Activated CD8-positive, alpha-beta memory T cell treated with anti-CD3 and anti-CD28 coated beads for 36 hours (primary cell): ENCODE results near the gene NUP93. TPM values are rescaled to one million over a fixed set of nuclear protein-coding genes. Genes with fewer than 3 reads are reported as not detected.
"Not testable (repeated sequence)": the region's sequence is repeated elsewhere in the genome, so short reads cannot be mapped to it uniquely, and the experiment has no call there.

Experiments used
- CTCF ChIA-PET: fragments of 350-600 bp; sonication (Branson Sonifier 250); formaldehyde crosslinking; loops from one replicate; lab custom pipeline; 2021; ENCODE audit warnings: antibody characterized with exemption; lab: Charles Lee
- POLR2A ChIA-PET: fragments of 350-600 bp; sonication (Branson Sonifier 250); formaldehyde crosslinking; loops from one replicate; lab custom pipeline; 2021; ENCODE audit warnings: antibody characterized with exemption; lab: Charles Lee
- total RNA-seq, 2 experiments: library from RNA; stranded (reverse); gene quantifications; one replicate each; pipeline ENCODE4 v1.2.3, GENCODE V29; 2021

Gene NUP93
- total RNA-seq, 2 experiments from 2014 or later, result 160 to 165 TPM

DNA sequence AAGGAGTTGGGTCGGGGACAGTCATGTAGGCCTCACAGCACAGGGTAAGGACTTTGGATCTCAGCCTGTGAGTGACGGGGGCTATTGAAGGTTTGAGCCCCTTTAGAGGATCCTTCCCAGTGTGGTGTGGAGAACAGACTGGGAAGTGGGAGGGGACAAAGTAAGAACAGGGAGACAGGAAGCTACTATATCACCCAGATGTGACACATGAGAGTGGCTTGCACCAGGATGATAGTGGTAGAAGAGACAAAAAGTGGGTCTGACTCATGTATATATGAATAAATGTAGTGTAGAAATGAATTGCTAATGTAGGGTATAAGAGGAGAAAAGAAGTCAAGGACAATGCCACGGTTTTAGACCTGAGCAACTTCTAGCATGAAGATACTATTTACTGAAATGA is 4.5 kb downstream of the NUP93 start:
- ChIA-PET CTCF (no interaction called here), POLR2A (no interaction called here)

DNA sequence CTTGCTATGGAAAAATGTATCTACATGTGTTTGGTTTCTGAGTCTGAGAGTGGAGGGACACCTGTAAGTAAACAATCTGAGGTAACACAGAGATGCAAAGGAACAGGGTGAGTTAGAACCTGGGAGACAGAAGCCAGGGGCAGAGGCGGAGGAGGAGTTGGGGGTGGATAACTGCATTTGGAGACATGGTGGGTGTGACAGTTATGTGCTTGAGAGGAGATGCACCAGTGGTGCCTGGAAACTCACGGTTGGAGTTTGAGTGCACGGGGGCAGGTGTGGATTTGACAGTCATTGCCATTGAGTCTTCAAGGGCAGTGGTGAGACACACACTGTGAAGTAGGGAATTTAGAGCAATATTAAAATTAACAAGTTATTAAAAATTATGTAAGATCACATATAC is 6.5 kb downstream of the NUP93 start:
- POLR2A ChIA-PET, result no interaction called here
- CTCF ChIA-PET, result interaction anchor here (1.0 kb wide), 1 partner anchor 139 kb away, joined by 3 read pairs; no protein-coding TSS in a partner anchor

DNA sequence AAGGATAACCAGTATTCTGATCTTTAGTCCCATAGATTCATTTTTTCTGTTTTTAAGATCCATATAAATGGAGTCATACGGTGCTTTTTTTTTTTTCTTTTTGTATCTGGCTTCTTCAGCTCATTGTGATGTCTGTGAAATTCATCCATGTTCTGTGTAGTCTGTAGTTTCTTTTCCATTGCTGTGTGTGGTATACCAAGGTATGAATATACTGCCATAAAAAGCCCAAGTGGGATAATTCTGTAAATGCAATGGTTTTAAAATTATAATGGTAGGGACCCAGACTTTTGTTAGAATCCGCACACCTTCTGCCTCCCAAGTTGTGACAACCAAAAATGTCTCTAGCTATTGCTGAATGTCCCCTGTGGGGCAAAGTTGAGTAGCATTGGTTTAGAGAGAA is 7.6 kb downstream of the NUP93 start:
- POLR2A ChIA-PET, result no interaction called here
- CTCF ChIA-PET, result interaction anchor here (0.6 to 1.0 kb wide), 2 partner anchors 121 to 140 kb away, joined by 3 read pairs; no protein-coding TSS in a partner anchor

DNA sequence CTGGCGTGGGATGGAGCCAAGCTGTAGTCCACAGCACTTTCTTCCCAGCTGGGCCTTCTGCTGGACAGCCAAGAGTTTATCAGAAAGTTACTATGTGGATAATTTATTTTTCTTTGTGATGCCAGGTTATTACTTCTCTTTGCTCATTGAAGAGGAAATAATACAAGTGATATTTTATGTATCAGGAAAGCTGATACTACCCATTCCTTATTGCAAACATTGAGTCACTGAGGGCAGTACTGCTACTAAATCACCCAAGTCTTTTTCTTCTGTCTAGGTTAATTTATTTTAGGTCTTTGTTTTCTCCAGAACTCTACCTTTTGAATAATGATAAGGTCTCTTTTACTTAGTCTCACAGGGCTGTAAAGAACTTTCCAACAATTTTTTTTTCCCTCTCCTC is 8.3 kb downstream of the NUP93 start:
- CTCF ChIA-PET, result no interaction called here
- POLR2A ChIA-PET, result no interaction called here

DNA sequence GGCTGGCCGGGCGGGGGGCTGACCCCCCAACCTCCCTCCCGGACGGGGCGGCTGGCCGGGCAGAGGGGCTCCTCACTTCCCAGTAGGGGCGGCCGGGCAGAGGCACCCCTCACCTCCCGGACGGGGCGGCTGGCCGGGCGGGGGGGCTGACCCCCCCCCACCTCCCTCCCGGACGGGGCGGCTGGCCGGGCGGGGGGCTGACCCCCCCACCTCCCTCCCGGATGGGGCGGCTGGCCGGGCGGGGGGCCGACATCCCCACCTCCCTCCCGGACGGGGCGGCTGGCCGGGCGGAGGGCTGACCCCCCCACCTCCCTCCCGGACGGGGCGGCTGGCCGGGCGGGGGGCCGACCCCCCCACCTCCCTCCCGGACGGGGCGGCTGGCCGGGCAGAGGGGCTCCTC is 9.4 kb downstream of the NUP93 start:
- CTCF ChIA-PET, POLR2A ChIA-PET: not testable (repeated sequence)

DNA sequence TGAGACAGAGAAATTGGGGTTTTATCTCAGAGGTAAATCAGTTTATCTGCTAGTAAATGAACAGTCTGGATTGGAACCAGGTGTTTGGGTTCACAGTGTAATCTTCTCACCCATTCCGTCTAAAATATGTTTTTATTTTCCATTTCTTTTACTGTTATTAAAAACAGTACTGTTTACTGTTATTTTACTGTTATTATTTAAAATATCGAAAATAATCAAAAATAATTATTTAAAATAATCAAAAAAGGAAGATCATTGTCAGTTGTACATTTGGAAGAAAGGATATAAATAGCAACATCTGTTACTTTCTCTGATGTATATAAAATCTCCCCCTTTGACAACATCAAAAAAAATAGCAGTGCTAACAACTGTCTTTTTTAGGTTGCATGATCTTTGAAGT is 11.5 kb downstream of the NUP93 start:
- ChIA-PET POLR2A (no interaction called here), CTCF (no interaction called here)

DNA sequence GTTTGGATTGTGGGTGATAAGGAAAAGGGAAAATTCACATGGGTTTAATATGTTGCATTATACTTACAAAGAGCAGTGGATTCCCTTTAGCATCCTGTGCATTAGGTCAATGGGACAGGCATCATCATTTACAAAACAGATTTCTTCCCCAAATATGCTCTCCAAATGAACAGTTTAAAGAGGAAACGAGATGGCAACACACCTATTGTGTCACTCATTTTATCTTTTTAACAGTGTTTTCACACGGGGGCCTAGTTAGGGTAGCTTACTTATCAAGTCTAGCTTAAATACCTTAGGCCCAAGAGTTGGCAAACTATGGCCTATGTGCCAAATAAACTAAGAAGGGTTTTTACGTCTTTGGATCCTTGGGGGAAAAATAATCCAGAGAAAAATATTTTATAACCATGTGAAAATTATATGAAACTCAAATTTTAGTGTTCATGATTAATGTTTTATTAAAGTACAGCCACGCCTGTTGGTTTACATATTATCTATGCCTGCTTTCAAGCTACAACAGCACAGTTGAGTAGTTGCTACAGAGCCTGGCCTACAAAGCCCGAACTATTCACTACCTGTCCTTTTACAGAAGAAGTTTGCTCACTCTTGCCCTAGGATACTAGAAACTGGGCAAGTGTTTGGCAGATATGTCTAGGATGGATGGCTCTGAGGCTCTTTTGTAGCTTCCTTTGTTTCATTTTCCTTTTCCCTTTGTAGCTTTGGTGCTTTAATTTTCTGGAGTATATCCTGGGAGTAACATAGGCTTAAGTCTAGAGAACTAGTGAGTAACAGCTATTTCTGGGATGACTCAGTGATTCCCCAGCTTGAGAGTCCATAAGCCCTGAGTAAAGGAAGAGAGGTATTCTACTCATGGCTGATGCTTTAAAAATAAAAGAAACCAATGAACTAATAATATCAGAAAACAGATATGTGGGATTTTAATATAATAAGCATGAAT is 12.4 kb downstream of the NUP93 start:
- ChIA-PET CTCF (no interaction called here), POLR2A (interaction anchor here (1.2 kb wide), 1 partner anchor 33 kb away, joined by 3 read pairs; no protein-coding TSS in a partner anchor)

DNA sequence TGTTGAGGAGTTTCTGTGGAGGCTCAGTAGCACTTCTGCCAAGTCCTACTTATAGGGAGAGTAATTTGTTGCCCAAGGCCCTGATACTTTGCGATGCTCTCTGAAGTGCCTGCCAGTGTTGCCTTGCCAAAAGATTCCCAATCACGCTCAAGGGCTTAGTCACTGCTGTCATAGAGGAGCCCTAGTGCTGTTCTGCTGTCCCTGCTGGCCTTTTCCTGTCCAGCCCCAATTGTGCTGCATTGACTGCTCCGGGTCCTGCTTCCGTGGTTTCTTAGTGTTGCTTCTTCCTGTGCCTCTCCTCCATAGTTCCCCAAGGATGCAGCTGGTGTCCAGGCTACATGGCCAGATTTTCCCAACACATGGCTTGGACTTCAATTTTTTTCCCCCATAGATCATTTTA is 13.9 kb downstream of the NUP93 start:
- ChIA-PET CTCF (interaction anchor here (0.6 kb wide), 1 partner anchor 221 kb away, joined by 3 read pairs; no protein-coding TSS in a partner anchor), POLR2A (no interaction called here)

DNA sequence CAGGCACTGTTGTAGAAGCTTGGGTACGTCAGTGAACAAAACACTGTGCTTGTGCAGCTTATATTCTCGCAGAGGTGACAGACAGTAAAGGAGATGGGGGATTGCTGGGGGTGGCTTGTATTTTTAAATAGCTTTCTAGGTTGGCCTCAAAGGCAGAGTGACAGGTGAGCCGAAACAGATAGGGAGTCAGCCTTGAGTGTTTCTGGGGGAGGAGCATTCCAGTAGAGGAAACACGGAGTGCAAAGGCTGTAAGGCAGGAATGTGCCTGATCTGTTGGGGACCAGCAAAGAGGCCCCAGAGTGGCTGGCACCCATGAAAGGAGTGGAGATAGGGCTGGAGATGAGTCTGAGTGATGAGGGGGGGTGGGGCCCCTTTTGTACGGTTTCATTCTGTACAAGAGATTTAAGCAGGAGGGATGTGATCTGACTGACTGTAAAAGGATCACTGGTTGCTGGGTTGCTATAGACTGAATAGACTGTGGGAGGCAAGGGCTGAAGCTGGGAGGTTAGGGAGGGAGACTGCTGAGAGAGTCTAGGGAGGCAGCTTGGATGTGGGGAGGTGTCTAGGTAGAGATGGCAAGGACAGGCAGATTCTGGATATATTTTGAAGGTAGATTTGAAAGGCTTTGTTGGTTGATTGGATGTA is 15.2 kb downstream of the NUP93 start:
- CTCF ChIA-PET, result no interaction called here
- POLR2A ChIA-PET, result no interaction called here

DNA sequence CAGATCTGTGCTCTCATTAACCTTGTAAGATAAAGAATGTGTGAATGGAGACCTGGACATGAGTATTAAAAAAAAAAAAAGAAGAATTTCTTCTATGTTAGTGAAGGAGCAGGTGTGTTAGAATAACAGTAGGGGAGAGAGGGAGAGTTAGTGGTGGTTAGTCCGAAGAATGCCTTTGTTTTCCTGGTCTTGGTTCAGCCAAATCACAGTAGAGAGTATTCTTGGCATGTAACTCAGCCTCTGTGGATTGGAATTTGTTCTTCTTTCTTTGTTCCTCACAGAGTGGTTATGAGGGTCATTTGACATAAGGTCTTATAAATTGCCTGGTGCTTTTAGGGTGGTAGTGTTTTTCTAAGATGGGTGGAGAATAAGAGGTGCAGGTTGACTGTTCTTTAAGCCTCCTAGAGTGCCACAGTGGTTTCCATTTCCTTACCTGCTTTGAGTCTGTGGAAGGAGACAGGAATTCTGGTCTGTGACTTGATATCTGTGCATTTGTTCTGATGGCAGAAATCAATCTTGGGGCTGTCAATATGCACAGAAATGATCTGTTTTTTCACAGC is 17.6 kb downstream of the NUP93 start:
- POLR2A ChIA-PET, result no interaction called here
- CTCF ChIA-PET, result no interaction called here

DNA sequence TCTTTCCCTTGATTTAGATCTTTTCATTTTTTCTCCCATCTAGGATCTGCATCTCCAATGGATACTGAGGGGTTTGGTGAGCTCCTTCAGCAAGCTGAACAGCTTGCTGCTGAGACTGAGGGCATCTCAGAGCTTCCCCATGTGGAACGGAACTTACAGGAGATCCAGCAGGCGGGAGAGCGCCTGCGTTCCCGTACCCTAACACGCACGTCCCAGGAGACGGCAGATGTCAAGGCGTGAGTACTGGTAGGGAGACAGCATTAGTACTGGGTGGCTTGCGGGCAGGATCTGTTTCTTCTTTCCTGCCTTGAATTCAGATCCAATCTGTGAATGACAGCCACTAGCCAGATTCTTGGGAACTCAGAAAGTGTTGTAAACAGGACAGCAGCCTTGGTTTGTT is 18.3 kb downstream of the NUP93 start:
- ChIA-PET CTCF (no interaction called here), POLR2A (no interaction called here)

DNA sequence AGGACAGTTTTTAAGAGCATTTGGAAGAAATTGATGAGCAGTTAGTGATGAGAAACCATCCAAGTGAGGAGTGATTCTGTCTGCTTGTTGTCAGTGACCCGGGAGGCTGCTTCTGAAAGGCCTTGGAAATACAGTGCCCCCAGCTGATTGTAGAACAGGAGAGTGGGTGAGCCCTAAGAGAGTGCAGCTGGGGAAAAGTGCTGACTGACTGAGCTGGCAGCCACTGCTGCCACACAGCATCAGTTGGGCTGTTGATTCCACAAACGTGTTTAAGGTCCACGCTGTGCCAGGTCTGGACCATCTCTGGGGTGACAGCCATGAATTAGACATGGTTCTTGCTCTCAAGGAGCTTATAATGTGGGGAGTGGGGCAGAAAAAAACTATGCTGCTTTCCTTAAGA is 18.9 kb downstream of the NUP93 start:
- POLR2A ChIA-PET, result no interaction called here
- CTCF ChIA-PET, result no interaction called here

DNA sequence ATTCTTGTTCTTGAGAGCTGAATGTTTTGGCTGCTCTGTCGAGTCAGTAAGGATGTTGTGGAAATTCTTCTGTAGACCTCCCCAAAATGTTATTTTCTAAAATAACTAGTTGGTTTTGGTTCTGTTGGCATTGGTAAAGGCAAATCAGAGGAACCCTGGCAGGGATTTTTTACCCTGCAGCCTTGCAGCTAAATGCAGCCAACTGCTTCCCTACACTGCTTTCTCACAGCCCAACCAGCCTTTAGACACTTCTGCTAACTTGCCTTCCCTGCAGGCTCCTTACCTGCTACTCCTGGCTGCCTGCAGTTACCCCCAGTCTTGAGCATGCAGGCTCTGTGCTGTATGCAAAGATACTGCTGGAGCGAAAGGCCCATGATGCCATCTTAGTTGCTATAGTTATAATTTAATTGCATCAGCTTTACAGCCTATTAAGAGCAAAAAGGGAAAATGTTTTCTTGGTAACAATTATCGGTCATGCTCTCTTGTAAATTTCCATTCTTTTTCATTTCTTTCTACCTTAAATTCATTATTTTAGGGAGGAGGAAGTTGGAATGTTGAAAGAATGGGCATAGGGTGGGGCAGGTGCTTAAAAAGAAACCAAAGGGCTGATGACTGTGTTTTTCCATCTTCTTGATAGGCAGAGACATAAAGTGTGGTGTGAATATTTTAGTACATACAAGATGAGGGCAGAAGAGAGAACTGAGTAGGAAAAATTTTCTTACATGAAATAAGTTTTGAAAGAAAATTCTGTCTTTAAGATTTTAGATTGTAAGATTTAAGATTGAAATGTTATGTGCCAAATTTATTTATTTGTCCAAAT is 20.0 kb downstream of the NUP93 start:
- CTCF ChIA-PET, result no interaction called here
- POLR2A ChIA-PET, result no interaction called here

DNA sequence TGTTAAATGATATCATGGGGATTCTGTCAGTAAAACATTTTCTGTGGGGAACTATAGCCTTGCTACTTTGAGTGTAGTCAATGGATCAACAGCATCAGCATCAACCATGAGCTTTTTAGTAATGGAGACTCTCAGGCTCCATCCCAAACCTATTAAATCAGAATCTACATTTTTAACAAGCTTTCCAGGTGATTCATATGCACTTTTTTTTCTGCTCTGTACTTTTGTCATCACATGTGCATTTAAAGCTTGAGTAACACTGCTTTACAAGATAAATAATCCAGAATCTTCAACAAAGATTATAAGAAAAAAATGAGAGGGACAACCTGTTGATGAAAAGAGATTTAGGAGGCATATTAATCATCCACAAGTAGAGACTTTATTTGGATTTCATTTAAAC is 23.5 kb downstream of the NUP93 start:
- POLR2A ChIA-PET, result no interaction called here
- CTCF ChIA-PET, result no interaction called here

DNA sequence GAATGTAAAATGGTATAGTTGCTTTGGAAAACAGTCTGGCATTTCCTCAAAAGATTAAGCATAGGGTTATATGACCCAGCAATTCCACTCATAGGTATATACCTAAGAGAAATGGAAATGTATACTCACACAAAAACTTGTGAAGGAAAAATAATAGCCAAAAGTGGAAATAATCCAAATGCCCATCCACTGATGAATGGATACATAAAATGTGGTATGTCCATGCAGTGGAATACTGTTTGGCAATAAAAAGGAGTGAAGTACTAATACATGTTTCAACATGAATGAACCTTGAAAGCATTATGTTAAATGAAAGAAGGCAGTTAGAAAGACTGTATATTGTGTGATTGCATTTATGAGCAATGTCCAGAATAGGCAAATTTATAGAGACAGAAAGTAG is 25.1 kb downstream of the NUP93 start:
- CTCF ChIA-PET, result no interaction called here
- POLR2A ChIA-PET, result no interaction called here

DNA sequence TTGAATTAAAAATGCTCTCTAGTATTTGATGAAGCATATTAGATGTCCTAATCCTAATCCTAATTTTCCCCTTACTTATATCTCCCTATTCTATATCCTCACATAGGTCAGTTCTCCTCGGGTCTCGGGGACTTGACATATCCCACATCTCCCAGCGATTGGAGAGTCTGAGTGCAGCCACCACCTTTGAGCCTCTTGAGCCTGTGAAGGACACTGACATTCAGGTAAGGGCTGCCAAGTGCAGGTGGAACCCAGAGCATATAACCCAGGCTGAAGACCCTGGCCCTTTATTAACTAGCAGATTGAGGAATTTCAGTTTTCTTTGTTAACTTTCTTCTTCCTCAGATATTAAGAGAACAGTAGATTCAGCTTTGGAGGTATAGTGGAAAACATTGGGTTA is 28.5 kb downstream of the NUP93 start:
- CTCF ChIA-PET, result interaction anchor here (0.9 kb wide), 1 partner anchor 43 kb away, joined by 3 read pairs; no protein-coding TSS in a partner anchor
- POLR2A ChIA-PET, result no interaction called here

DNA sequence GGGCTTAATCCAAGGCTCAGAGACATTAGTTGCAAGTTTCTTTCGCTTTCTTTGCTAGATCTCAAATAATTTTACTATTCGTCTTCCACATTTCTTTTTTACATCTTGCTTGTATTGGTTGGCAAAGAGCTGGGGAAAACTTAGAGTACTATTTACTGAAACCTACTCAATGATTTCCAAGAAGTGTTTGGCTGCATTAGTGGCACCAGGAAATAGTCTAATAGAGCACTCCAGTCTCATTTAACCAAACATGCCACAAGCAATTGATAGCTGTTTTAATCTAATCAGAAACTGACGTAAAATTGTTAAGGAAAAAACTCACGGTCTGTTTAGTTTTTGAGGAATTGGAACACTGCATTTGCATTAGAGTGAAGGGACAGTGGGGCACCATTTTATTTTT is 29.0 kb downstream of the NUP93 start:
- CTCF ChIA-PET, result interaction anchor here (0.9 kb wide), 1 partner anchor 43 kb away, joined by 3 read pairs; no protein-coding TSS in a partner anchor
- POLR2A ChIA-PET, result no interaction called here

DNA sequence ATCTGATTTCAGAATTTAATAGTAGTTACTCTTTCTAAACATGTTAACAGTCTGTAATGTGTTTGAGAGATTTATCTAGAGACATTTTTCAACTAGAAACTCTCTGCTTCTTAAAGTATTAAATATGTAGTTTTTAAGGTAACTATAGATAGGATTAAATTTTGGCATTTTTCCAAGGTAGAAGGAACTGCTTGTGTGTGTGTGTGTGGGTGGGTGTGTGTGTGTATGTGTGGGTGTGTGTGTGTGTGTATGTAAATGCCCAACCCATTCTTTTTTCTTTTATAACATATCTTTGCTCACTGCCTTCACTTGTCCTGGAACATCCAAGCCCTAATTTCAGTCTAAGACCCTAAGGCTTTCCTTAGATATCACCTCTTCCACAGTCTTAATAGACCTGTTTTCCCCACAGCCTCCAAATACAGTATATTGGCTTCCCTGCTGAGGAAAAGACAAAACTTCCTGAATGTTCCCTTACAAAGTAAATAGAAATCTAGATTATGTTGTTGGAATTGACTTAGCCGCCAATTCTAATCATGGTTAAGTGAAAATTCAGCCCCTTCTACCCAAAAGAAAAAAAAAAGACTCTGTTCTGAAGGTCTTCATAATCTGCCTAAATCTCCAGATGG is 33.5 kb downstream of the NUP93 start:
- ChIA-PET POLR2A (no interaction called here), CTCF (no interaction called here)

DNA sequence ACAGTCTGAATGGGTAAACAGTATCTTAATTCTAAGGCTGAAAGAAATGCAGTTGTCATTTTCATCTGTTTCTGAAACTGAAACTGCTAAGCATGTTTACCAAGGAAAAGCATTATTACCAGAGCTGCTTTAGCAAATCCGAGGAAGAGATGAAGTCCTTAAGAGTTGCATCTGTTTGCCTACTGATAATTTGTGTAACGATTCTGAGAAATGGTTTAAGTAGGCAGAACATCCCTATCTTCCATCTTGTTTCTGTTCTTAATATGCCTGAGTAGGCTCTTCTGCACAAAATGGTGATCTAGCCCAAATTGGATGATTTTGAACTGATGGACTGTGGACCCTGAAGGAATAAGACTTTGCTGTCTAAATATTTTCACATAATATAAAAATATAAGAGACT is 34.9 kb downstream of the NUP93 start:
- CTCF ChIA-PET, result interaction anchor here (0.9 kb wide), 1 partner anchor 63 kb away, joined by 3 read pairs; no protein-coding TSS in a partner anchor
- POLR2A ChIA-PET, result no interaction called here
